IPS DF 6.9 (cell line): ENCODE results near the gene GALR2.

Source experiments
- DNase-seq: peaks from one replicate; pipeline ENCODE4 v3.0.0-alpha.2; 2013; ENCODE audit warnings: low read depth, low spot score
- H3K27ac ChIP-seq: one replicate; pipeline ENCODE4 v1.5.1; 2013; ENCODE audit warnings: low read length, control low read depth
- H3K27me3 ChIP-seq: 2 replicates; pipeline ENCODE4 v1.6.1; 2013; ENCODE audit warnings: mild to moderate bottlenecking, low read length; ENCODE audit not compliant: control insufficient read depth, insufficient read depth
- H3K36me3 ChIP-seq: 2 replicates; pipeline ENCODE4 v1.6.1; 2013; ENCODE audit warnings: low read length; ENCODE audit not compliant: control insufficient read depth, insufficient read depth
- H3K4me1 ChIP-seq: 2 replicates; pipeline ENCODE4 v1.6.1; 2013; ENCODE audit warnings: low read length; ENCODE audit not compliant: control insufficient read depth, insufficient read depth
- H3K4me3 ChIP-seq: 2 replicates; pipeline ENCODE4 v1.5.1; 2013; ENCODE audit warnings: mild to moderate bottlenecking, low read length
- H3K9me3 ChIP-seq: 2 replicates; pipeline ENCODE4 v1.6.1; 2013; ENCODE audit warnings: low read length, inconsistent platforms; ENCODE audit not compliant: control insufficient read depth, insufficient read depth
- WGBS: extraction: QIAGEN DNeasy Blood & Tissue Kit; methylation state at CpG from one replicate; pipeline ENCODE4 v1.1.7; 2013; ENCODE audit warnings: mixed read lengths, missing lambda C conversion rate; ENCODE audit not compliant: insufficient read length, insufficient coverage; 5-methylcytosine and 5-hydroxymethylcytosine counted together

Gene GALR2

GRCh38 chr17:76074390-76075363 is at the start of gene GALR2:
GALR2 (plus strand) TSS chr17:76074781; CDS start chr17:76074884, 103 bp downstream.
- Histone ChIP-seq H3K27me3 (peaks cover 53% of the 10 kb centered on the region), H3K9me3 (no peaks in the 10 kb centered on the region), H3K4me3 (peak within 1 kb of the TSS; percentile 46; the same call in 1 of the 2 replicates), H3K4me1 (peaks cover 14% of the 10 kb centered on the region), H3K27ac (no peak within 1 kb of the TSS), H3K36me3 (no peaks in the 10 kb centered on the region; the same call in 1 of the 2 replicates)
- WGBS, result no CpG with 5 or more reads among the region's 92 CpGs
- DNase-seq, result no peak

DNA sequence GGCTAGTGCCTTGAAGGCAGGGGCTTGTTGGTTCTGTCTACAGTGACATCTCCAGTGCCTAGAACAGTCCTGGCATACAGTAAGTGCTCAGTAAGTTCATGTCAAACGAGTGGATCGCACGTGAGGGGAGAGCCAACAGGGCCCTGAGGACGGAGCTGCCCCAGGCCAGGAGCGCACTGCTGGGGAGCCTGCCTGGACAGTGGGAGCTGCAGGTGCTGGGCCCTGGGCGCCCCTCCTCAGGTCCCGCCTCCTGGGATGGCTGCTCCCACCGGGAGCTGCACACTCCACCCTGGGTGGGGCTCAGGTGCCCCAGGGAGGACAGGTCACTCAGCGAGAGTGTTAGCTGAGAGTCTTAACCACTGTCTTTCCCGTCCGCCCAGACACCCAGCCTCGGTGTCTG is 49.3 kb upstream of the GALR2 start:
- no peaks in the 10 kb centered on the region for H3K9me3 ChIP-seq
- 0 out of 2 replicates have a peak, but pooled peaks cover 1% of the 10 kb centered on the region for H3K4me1 ChIP-seq
- no peak overlapping the region for H3K4me3 ChIP-seq
- no peak overlapping the region for H3K27ac ChIP-seq
- no CpG with 5 or more reads among the region's 12 CpGs for WGBS
- H3K27me3 ChIP-seq, result no peaks in the 10 kb centered on the region
- no peak for DNase-seq
- no peaks in the 10 kb centered on the region for H3K36me3 ChIP-seq

DNA sequence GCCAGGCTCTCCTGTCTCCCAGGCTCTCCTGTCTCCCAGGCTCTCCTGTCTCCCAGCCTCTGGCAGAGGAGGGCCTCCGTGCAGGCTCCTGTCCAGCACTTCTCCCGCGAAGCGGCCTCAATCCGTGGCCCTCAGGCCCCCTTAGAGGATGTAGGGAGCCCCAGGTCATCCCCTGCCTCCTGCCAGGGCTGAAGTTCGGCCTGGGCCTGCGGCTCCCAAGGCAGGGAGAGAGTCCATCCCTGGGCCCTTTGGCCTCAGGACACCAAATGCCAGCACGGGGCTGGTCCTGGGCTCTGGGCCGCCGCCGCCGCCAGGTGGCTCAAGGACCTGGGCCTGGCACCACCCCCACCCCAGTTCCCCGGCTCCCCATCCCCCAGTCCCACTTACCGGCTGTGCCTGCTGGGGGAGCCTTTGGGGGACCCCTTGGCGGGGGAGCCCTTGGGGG is 47.8 kb upstream of the GALR2 start:
- Histone ChIP-seq H3K36me3 (no peaks in the 10 kb centered on the region), H3K4me1 (0 out of 2 replicates have a peak, but pooled peaks cover 1% of the 10 kb centered on the region), H3K4me3 (no peak overlapping the region), H3K27me3 (no peaks in the 10 kb centered on the region), H3K27ac (no peak overlapping the region), H3K9me3 (no peaks in the 10 kb centered on the region)
- WGBS, result no CpG with 5 or more reads among the region's 15 CpGs
- no peak for DNase-seq

- Histone ChIP-seq H3K9me3 (no peaks in the 10 kb centered on the region), H3K27me3 (no peaks in the 10 kb centered on the region), H3K27ac (no peak within 1 kb of the TSS), H3K36me3 (no peaks in the 10 kb centered on the region), H3K4me3 (no peak within 1 kb of the TSS), H3K4me1 (0 out of 2 replicates have a peak, but pooled peaks cover 1% of the 10 kb centered on the region)
- DNase-seq, result no peak
- no CpG with 5 or more reads among the region's 24 CpGs for WGBS
Observed at GRCh38 chr17:76027159-76027839, 47.3 kb upstream of the GALR2 start, which contains the start of gene EVPL. EVPL (minus strand) TSS chr17:76027306; CDS start chr17:76027198, 108 bp downstream.

GRCh38 chr17:76032073-76032779 is 42.4 kb upstream of the GALR2 start:
- no peak for DNase-seq

DNA sequence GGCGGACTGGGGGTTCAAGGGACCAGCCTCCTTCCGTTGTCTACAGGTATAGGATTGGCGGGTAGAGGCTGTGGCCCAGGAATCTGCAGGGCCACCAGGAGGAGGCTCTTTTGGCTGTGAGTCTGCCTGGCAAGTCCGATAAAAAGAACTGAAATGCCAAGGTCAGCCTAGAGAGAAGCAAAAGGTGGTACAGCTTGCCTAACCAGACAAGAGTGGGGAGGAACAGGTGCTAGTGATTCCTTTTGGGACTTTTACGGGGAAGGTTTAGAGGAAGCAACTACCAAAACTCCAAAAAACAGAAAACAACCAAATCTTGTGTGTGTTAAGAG is 41.8 kb upstream of the GALR2 start:
- WGBS, result no CpG with 5 or more reads among the region's 5 CpGs
- no peak for DNase-seq
- Histone ChIP-seq H3K27ac (no peak overlapping the region), H3K36me3 (no peaks in the 10 kb centered on the region), H3K4me1 (0 out of 2 replicates have a peak, but pooled peaks cover 1% of the 10 kb centered on the region), H3K27me3 (no peaks in the 10 kb centered on the region), H3K4me3 (no peak overlapping the region), H3K9me3 (no peaks in the 10 kb centered on the region)

More at GRCh38 chr17:76032073-76032779, 42.4 kb upstream of the GALR2 start:
- Histone ChIP-seq H3K27me3 (no peaks in the 10 kb centered on the region), H3K36me3 (no peaks in the 10 kb centered on the region), H3K4me3 (no peak overlapping the region), H3K9me3 (no peaks in the 10 kb centered on the region), H3K4me1 (0 out of 2 replicates have a peak, but pooled peaks cover 1% of the 10 kb centered on the region), H3K27ac (no peak overlapping the region)
- WGBS, result no CpG with 5 or more reads among the region's 20 CpGs

GRCh38 chr17:76033139-76033538 is 41.4 kb upstream of the GALR2 start:
- no peak for DNase-seq
- Histone ChIP-seq H3K27me3 (no peaks in the 10 kb centered on the region), H3K4me1 (0 out of 2 replicates have a peak, but pooled peaks cover 1% of the 10 kb centered on the region), H3K4me3 (no peak overlapping the region), H3K27ac (no peak overlapping the region), H3K36me3 (no peaks in the 10 kb centered on the region), H3K9me3 (no peaks in the 10 kb centered on the region)
- no CpG with 5 or more reads among the region's 6 CpGs for WGBS

- Histone ChIP-seq H3K4me3 (no peak overlapping the region), H3K36me3 (peaks cover 9% of the 10 kb centered on the region; the same call in 1 of the 2 replicates), H3K4me1 (no peaks in the 10 kb centered on the region), H3K27me3 (no peaks in the 10 kb centered on the region), H3K9me3 (no peaks in the 10 kb centered on the region), H3K27ac (no peak overlapping the region)
- DNase-seq, result no peak
- no CpG with 5 or more reads among the region's 13 CpGs for WGBS
Observed at GRCh38 chr17:76034428-76035350, 39.9 kb upstream of the GALR2 start.

DNA sequence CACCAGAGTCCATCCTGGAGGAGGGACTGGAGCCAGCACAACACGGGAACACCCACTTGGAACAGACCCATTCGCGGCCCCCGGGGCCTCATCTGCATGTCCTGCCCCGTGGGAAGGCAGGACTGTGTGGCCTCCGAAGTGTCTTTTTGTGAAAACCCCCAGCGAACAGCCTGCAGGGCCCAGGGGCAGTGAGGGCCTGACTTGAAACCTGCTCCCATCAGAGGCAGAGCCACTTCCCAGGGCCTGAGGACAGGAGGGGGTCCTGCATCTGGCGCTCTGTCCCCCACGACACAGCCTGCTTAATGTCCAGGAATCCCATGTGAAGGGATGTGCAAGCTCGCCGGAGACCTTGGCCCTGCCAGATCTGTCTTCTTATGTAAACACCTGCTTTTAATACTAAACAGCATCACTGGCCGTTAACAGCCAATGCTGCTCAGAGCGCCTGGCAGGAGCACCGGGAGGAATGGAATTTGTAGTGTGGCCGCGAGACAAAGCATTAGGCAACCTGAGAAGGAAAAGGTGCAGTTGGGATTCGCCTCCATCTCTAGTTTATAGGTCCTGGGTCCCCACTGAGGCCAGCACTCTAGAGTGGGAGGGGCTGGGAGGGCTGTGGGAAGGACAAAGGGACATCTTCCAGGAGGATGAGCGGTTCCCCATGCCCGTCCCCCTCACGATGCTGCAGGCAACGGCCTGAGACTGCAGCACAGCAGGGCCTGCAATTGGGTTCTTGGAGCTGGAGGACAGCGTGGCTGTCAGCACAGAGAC is 37.9 kb upstream of the GALR2 start:
- WGBS, result no CpG with 5 or more reads among the region's 22 CpGs
- Histone ChIP-seq H3K9me3 (no peaks in the 10 kb centered on the region), H3K4me1 (no peaks in the 10 kb centered on the region), H3K27me3 (no peaks in the 10 kb centered on the region), H3K4me3 (no peak overlapping the region), H3K36me3 (peaks cover 19% of the 10 kb centered on the region; the same call in 1 of the 2 replicates), H3K27ac (no peak overlapping the region)
- no peak for DNase-seq
